Endothelial cell of umbilical vein (primary cell): ENCODE results near the gene RBM43. TPM values are rescaled to one million over a fixed set of nuclear protein-coding genes. Genes with fewer than 3 reads are reported as not detected.
A peak's percentile ranks its signal among the peaks of the same experiment; 100 is the strongest.
"Not testable (repeated sequence)": the region's sequence is repeated elsewhere in the genome, so short reads cannot be mapped to it uniquely, and the experiment has no call there.

Experiments used
- BruUV-seq: library from RNA; stranded (reverse); fragments of 400-500 nt; replicated peaks from 2 replicates; lab custom pipeline; 2021; lab: Mats Ljungman, UMichigan
- CTCF ChIA-PET: fragments of 300-600, 350-600 bp; sonication (Branson Sonifier 250); formaldehyde crosslinking; loops from one replicate; lab custom pipeline; 2021; ENCODE audit warnings: antibody characterized with exemption, inconsistent platforms; lab: Charles Lee
- POLR2A ChIA-PET: fragments of 300-600, 350-600 bp; sonication (Branson Sonifier 250); formaldehyde crosslinking; loops from one replicate; lab custom pipeline; 2021; ENCODE audit warnings: antibody characterized with exemption, inconsistent platforms; lab: Charles Lee
- DNase-seq: peaks from one replicate; pipeline ENCODE4 v3.0.0-alpha.2; 2011; ENCODE audit warnings: low read depth, low spot score
- FAIRE-seq: peaks from 2 replicates; lab custom pipeline; 2011; peaks lifted over from hg19 to GRCh38; lab: Jason Lieb, UNC
- H2AFZ ChIP-seq: 2 replicates; pipeline ENCODE4 v1.6.0; 2012; ENCODE audit warnings: low read depth, low read length, control low read depth, inconsistent platforms
- H3K27ac ChIP-seq: 2 replicates; pipeline ENCODE4 v1.5.1; 2011; ENCODE audit warnings: low read depth, mild to moderate bottlenecking, control low read depth, low read length, moderate library complexity; ENCODE audit not compliant: insufficient read depth
- H3K27me3 ChIP-seq, 2 experiments: 2 replicates each; pipeline versions ENCODE4 v1.6.0 to v1.6.1; 2011; ENCODE audit warnings: low read length in 2 of 2, mixed read lengths in 1 of 2; ENCODE audit not compliant: control insufficient read depth in 2 of 2, insufficient read depth in 2 of 2
- H3K36me3 ChIP-seq, 2 experiments: 2 replicates in 1 of 2; 3 replicates in 1 of 2; pipeline ENCODE4 v1.5.1; 2011; ENCODE audit warnings: low read length in 2 of 2, mild to moderate bottlenecking in 1 of 2, moderate library complexity in 1 of 2; ENCODE audit not compliant: control insufficient read depth in 2 of 2, insufficient read depth in 2 of 2; ENCODE audit errors: extremely low read depth in 1 of 2
- H3K4me1 ChIP-seq: 3 replicates; pipeline ENCODE4 v1.5.1; 2011; ENCODE audit warnings: mild to moderate bottlenecking, low read length; ENCODE audit not compliant: control insufficient read depth, insufficient read depth; ENCODE audit errors: extremely low read depth
- H3K4me2 ChIP-seq: 2 replicates; pipeline ENCODE4 v1.6.1; 2011; ENCODE audit warnings: low read length, control low read depth, mixed read lengths; ENCODE audit not compliant: insufficient read depth
- H3K4me3 ChIP-seq, 3 experiments: fragments of 200-600 bp in 1 of 3; sonication (generic), shearing (Covaris generic) in 1 of 3; replicated peaks in 1 of 3; 2 replicates each; pipeline ENCODE4 v1.5.1; 2011 to 2016; ENCODE audit warnings: control low read depth in 3 of 3, low read length in 3 of 3, mild to moderate bottlenecking in 2 of 3, inconsistent platforms in 1 of 3, low read depth in 1 of 3, moderate library complexity in 1 of 3; ENCODE audit not compliant: insufficient read depth in 1 of 3
- H3K79me2 ChIP-seq: 2 replicates; pipeline ENCODE4 v1.6.0; 2012; ENCODE audit warnings: low read length, inconsistent platforms; ENCODE audit not compliant: control insufficient read depth, insufficient read depth
- H3K9ac ChIP-seq: replicated peaks from 2 replicates; pipeline ENCODE3; 2011; ENCODE audit warnings: low read length, control low read depth; ENCODE audit not compliant: insufficient read depth; ENCODE audit errors: extremely low read depth
- H3K9me1 ChIP-seq: replicated peaks from 3 replicates; pipeline ENCODE4 v1.6.0; 2011; ENCODE audit warnings: mild to moderate bottlenecking, low read length; ENCODE audit not compliant: control insufficient read depth, insufficient read depth; ENCODE audit errors: extremely low read depth
- H3K9me3 ChIP-seq: replicated peaks from 2 replicates; pipeline ENCODE4 v1.5.1; 2012; ENCODE audit warnings: low read length, inconsistent platforms; ENCODE audit not compliant: control insufficient read depth, insufficient read depth
- H4K20me1 ChIP-seq: replicated peaks from 2 replicates; pipeline ENCODE3; 2011; ENCODE audit warnings: mild to moderate bottlenecking, low read length; ENCODE audit not compliant: control insufficient read depth, insufficient read depth; ENCODE audit errors: extremely low read depth
- CTCF ChIP-seq, 2 donors: IDR thresholded peaks; 1 replicate in 1 of 2; 2 replicates in 1 of 2; pipeline ENCODE4 v1.5.1; 2011; ENCODE audit warnings: low read length in 2 of 2, mild to moderate bottlenecking in 2 of 2, moderate library complexity in 2 of 2, control low read depth in 1 of 2, inconsistent platforms in 1 of 2, low read depth in 1 of 2; ENCODE audit not compliant: insufficient read depth in 1 of 2; ENCODE audit errors: extremely low read depth in 1 of 2
- EZH2 ChIP-seq: IDR thresholded peaks from 2 replicates; pipeline ENCODE4 v1.6.1; 2012; ENCODE audit warnings: borderline replicate concordance, low read depth, mild to moderate bottlenecking, moderate library complexity, low read length, inconsistent platforms; ENCODE audit not compliant: severe bottlenecking
- FOS ChIP-seq: IDR thresholded peaks from 2 replicates; pipeline ENCODE4 v1.6.1; 2011; ENCODE audit warnings: mild to moderate bottlenecking, low read length, moderate library complexity, borderline replicate concordance; ENCODE audit not compliant: insufficient read depth
- GATA2 ChIP-seq: IDR thresholded peaks from 2 replicates; pipeline ENCODE4 v1.7.0; 2011; ENCODE audit warnings: low read depth, mild to moderate bottlenecking, moderate library complexity, mixed read lengths, low read length; ENCODE audit not compliant: insufficient read length, insufficient read depth
- JUN ChIP-seq: IDR thresholded peaks from 2 replicates; pipeline ENCODE4 v1.6.1; 2011; ENCODE audit warnings: borderline replicate concordance, low read depth; ENCODE audit not compliant: insufficient read length, insufficient read depth
- MYC ChIP-seq: IDR thresholded peaks from one replicate; pipeline ENCODE4 v1.6.1; 2011; ENCODE audit warnings: mild to moderate bottlenecking, low read depth, low read length
- POLR2A ChIP-seq: IDR thresholded peaks from 2 replicates; pipeline ENCODE4 v1.6.1; 2012; ENCODE audit warnings: low read depth, mild to moderate bottlenecking, control low read depth, low read length
- POLR2AphosphoS5 ChIP-seq: IDR thresholded peaks from 2 replicates; pipeline ENCODE4 v1.6.1; 2012; ENCODE audit warnings: low read depth, mild to moderate bottlenecking, control low read depth, low read length, moderate library complexity; ENCODE audit not compliant: insufficient read depth
- dilution Hi-C: fragments of 300-500 bp; cut with MboI; formaldehyde crosslinking; loops from one replicate; pipeline ENCODE4 v1.15.0; 2019; ENCODE audit warnings: low sequenced_read_pairs; ENCODE audit not compliant: extremely low pct_ligation_motif_present
- intact Hi-C: fragments of 100-400 bp; cut with micrococcal nuclease; formaldehyde crosslinking; loops from one replicate; pipeline ENCODE4 v1.10.0; 2022
- polyA plus RNA-seq, 4 experiments: library from polyadenylated mRNA; depleted of rRNA in 3 of 4; stranded (reverse) in 3 of 4; unstranded in 1 of 4; fragments of >200 nt; gene quantifications; 2 replicates each; pipeline versions ENCODE4 v1.2.1 to v1.2.3, GENCODE V29; 2011 to 2012; ENCODE audit warnings: missing spikeins in 1 of 4
- total RNA-seq: library from RNA; stranded (reverse); gene quantifications from 2 replicates; pipeline ENCODE4 v1.2.3, GENCODE V29; 2021

RBM43 gene
- total and polyA plus RNA-seq, 2 donors (not counting 3 experiments of a cell fraction or from before 2014, with no cell fraction given): 3.7 to 6.5 TPM

- intact Hi-C loops (no loop called here), dilution Hi-C loops (no loop called here)
- no peak for FAIRE-seq
- H3K9me3 ChIP-seq: no peaks in the 10 kb centered on the region
- no peak overlapping the region for H3K4me3 ChIP-seq
- no peak overlapping the region for H3K27ac ChIP-seq
- ChIA-PET CTCF (interaction anchor here (0.9 kb wide), 1 partner anchor 110 kb away, joined by 3 read pairs; no protein-coding TSS in a partner anchor), POLR2A (no interaction called here)
- H4K20me1 ChIP-seq: no peaks in the 10 kb centered on the region
- peaks cover 16% of the 10 kb centered on the region for H3K4me1 ChIP-seq
- no peak for DNase-seq
- BruUV-seq: no TSS peak
- no peak overlapping the region for H3K4me2 ChIP-seq
- H3K9me1 ChIP-seq: no peaks in the 10 kb centered on the region
- no peaks in the 10 kb centered on the region for H3K36me3 ChIP-seq
- no peak for TF ChIP-seq MYC
- no peaks in the 10 kb centered on the region for H3K27me3 ChIP-seq
- H2AFZ ChIP-seq: no peak overlapping the region
- H3K79me2 ChIP-seq: no peaks in the 10 kb centered on the region
- no peak overlapping the region for H3K9ac ChIP-seq
Observed at GRCh38 chr2:151299920-151300539, 38.4 kb upstream of the RBM43 start.

- H3K4me1 ChIP-seq: peaks cover 16% of the 10 kb centered on the region
- intact Hi-C loops (loop anchor here (1.0 kb wide), 1 partner anchor 9 kb away; the partner anchor contains the start of gene NMI), dilution Hi-C loops (no loop called here)
- peak; percentile 93 for FAIRE-seq
- H3K9me1 ChIP-seq: no peaks in the 10 kb centered on the region
- ChIA-PET CTCF (interaction anchor here (0.7 to 2.2 kb wide), 10 partner anchors 9 to 140 kb away, joined by 3 to 9 read pairs (median 3); partner anchors contain the start of genes NMI and RIF1), POLR2A (no interaction called here)
- peak overlapping the region; percentile 86 for H3K4me2 ChIP-seq
- no peak overlapping the region for H3K4me3 ChIP-seq
- H4K20me1 ChIP-seq: no peaks in the 10 kb centered on the region
- no TSS peak for BruUV-seq
- H3K79me2 ChIP-seq: no peaks in the 10 kb centered on the region
- peak overlapping the region; percentile 77 for H2AFZ ChIP-seq
- no peaks in the 10 kb centered on the region for H3K27me3 ChIP-seq
- no peaks in the 10 kb centered on the region for H3K9me3 ChIP-seq
- H3K9ac ChIP-seq: no peak overlapping the region
- H3K36me3 ChIP-seq: no peaks in the 10 kb centered on the region
- H3K27ac ChIP-seq: peak overlapping the region; percentile 71
- peak; percentile 92 for DNase-seq
- TF ChIP-seq CTCF (IDR thresholded peaks at IDR 0.05; ENCODE audit: extremely low read depth in 1 of 2, insufficient read depth in 1 of 2, low read depth in 1 of 2, low read length in 2 of 2) (no peak), JUN (peak; percentile 78), MYC (no peak), GATA2 (peak; percentile 99), FOS (peak; percentile 61), EZH2 (no peak), POLR2AphosphoS5 (peak; percentile 63), POLR2A (peak; percentile 52)
Observed at GRCh38 chr2:151297882-151298281, 36.2 kb upstream of the RBM43 start.

DNA sequence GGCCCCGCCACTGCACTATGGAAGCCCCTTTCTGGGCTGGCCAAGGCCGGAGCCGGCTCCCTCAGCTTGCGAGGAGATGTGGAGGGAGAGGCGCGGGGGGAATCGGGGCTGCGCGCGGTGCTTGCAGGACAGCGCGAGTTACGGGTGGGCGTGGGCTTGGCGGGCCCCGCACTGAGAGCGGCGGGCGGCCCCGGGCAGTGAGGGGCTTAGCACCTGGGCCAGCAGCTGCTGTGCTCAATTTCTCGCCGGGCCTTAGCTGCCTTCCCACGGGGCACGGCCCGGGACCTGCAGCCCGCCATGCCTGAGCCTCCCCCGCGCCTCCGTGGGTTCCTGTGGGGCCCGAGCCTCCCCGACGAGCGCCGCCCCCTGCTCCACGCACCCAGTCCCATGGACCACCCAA lies 34.3 kb upstream of the RBM43 start:
- intact Hi-C loops, H3K9ac ChIP-seq, CTCF ChIA-PET, dilution Hi-C loops, POLR2A ChIA-PET, H3K27ac ChIP-seq, FAIRE-seq, H3K9me1 ChIP-seq, H3K79me2 ChIP-seq, H3K9me3 ChIP-seq, H4K20me1 ChIP-seq, H3K4me2 ChIP-seq, H3K36me3 ChIP-seq, BruUV-seq, H2AFZ ChIP-seq, H3K27me3 ChIP-seq, H3K4me3 ChIP-seq, DNase-seq: not testable (repeated sequence)
- peaks cover 16% of the 10 kb centered on the region for H3K4me1 ChIP-seq
